GM10266 (cell line): ENCODE data around the gene SH3BP1.

Source experiments
- DNase-seq: peaks from one replicate; pipeline ENCODE4 v3.0.0; 2012; ENCODE audit errors: extremely low spot score
- CTCF ChIP-seq: IDR thresholded peaks from 2 replicates; pipeline ENCODE4 v1.5.1; 2012; ENCODE audit warnings: mild to moderate bottlenecking, low read depth; ENCODE audit not compliant: control insufficient read depth, insufficient read depth; ENCODE audit errors: missing control alignments

SH3BP1 gene

GRCh38 chr22:37618072-37618656 is 21.3 kb upstream of the SH3BP1 start:
- no peak for TF ChIP-seq CTCF
- DNase-seq = no peak

GRCh38 chr22:37618674-37619073 is 20.8 kb upstream of the SH3BP1 start:
- no peak for TF ChIP-seq CTCF
- DNase-seq = no peak

- no peak for DNase-seq
- no peak for TF ChIP-seq CTCF
These were observed 19.5 kb upstream of the SH3BP1 start for GRCh38 chr22:37619991-37620390.

- no peak for DNase-seq
- no peak for TF ChIP-seq CTCF
These were observed 18.1 kb upstream of the SH3BP1 start for GRCh38 chr22:37621352-37621860.

- peak; percentile 80 for DNase-seq
- TF ChIP-seq CTCF = peak; percentile 75
These were observed 16.1 kb upstream of the SH3BP1 start for GRCh38 chr22:37623075-37624016.

- DNase-seq = no peak
- TF ChIP-seq CTCF = no peak
These were observed 15.5 kb upstream of the SH3BP1 start for GRCh38 chr22:37624017-37624365.

GRCh38 chr22:37624876-37625275 is 14.6 kb upstream of the SH3BP1 start:
- no peak for TF ChIP-seq CTCF
- DNase-seq = no peak
